ENCODE results near the gene PCDHGA9.
"Not testable (repeated sequence)": the region's sequence is repeated elsewhere in the genome, so short reads cannot be mapped to it uniquely, and the experiment has no call there.

The PCDHGA9 gene

DNA sequence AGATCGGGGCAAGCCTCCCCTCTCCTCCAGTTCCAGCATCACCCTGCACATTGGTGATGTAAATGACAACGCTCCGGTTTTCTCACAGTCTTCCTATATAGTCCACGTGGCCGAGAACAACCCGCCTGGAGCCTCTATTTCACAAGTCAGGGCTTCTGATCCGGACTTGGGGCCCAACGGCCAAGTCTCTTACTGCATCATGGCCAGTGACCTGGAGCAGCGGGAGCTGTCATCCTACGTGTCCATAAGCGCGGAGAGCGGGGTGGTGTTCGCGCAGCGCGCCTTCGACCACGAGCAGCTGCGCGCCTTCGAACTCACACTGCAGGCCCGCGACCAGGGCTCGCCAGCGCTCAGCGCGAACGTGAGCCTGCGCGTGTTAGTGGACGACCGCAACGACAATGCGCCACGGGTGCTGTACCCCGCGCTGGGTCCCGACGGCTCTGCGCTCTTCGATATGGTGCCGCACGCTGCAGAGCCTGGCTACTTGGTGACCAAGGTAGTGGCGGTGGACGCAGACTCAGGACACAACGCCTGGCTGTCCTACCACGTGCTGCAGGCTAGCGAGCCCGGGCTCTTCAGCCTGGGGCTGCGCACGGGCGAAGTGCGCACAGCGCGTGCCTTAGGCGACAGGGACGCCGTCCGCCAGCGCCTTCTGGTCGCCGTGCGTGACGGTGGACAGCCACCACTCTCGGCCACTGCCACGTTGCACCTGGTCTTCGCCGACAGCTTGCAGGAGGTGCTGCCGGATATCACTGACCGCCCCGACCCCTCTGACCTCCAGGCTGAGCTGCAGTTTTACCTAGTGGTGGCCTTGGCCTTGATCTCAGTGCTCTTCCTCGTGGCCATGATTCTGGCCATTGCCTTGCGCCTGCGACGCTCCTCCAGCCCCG, 13.2 kb upstream of the PCDHGA9 start:
- TF ChIP-seq, protein P1, sequence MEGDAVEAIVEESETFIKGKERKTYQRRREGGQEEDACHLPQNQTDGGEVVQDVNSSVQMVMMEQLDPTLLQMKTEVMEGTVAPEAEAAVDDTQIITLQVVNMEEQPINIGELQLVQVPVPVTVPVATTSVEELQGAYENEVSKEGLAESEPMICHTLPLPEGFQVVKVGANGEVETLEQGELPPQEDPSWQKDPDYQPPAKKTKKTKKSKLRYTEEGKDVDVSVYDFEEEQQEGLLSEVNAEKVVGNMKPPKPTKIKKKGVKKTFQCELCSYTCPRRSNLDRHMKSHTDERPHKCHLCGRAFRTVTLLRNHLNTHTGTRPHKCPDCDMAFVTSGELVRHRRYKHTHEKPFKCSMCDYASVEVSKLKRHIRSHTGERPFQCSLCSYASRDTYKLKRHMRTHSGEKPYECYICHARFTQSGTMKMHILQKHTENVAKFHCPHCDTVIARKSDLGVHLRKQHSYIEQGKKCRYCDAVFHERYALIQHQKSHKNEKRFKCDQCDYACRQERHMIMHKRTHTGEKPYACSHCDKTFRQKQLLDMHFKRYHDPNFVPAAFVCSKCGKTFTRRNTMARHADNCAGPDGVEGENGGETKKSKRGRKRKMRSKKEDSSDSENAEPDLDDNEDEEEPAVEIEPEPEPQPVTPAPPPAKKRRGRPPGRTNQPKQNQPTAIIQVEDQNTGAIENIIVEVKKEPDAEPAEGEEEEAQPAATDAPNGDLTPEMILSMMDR (IDR thresholded peaks at IDR 0.05; ENCODE audit: insufficient read depth, low read length, poor library complexity, severe bottlenecking) = no peak
- no peaks in the 10 kb centered on the region for H3K27me3 ChIP-seq (replicated peaks; ENCODE audit: control insufficient read depth, insufficient read depth, low read length)
- H3K4me3 ChIP-seq (replicated peaks; ENCODE audit: low read depth, low read length) = no peak overlapping the region
- no peaks in the 10 kb centered on the region for H3K36me3 ChIP-seq (ENCODE audit: control insufficient read depth, insufficient read depth, low read length)
- no peak for DNase-seq (ENCODE audit: extremely low read depth, insufficient read length)

DNA sequence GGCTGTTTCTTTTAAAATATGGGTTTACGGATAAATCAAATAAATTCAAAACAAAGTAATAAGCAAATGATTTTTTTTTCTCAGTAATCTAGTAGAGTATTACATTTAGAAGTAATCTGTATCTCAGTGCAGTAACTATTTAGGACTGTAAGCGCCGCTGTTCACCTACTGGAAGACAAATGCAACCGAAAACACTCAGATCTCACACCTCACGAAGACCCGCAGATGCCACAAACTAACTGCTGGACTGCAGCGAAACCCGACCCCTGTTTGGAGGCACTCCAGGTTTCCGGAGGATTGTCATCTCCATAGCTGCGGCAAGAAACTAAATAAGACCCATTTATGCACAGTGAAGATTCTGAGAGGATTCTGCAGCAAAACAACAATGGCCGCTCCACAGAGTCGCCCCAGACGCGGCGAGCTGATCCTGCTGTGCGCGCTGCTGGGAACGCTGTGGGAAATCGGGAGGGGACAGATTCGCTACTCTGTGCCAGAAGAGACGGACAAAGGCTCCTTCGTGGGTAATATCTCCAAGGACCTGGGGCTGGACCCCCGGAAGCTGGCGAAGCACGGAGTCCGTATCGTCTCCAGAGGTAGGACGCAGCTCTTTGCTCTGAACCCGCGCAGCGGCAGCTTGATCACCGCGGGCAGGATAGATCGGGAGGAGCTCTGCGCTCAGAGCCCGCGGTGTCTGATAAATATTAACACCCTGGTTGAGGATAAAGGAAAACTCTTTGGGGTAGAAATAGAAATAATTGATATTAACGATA, 10.0 kb upstream of the PCDHGA9 start, which contains the start of gene PCDHGA8:
Gene PCDHGA8, plus strand, starts transcription at position 205 of the 770 bp plus-strand sequence. Its CDS starts 181 bp downstream, at position 386.
- Histone ChIP-seq H3K27me3 (replicated peaks; ENCODE audit: control insufficient read depth, insufficient read depth, low read length) (no peaks in the 10 kb centered on the region), H3K36me3 (ENCODE audit: control insufficient read depth, insufficient read depth, low read length) (no peaks in the 10 kb centered on the region), H3K4me3 (replicated peaks; ENCODE audit: low read depth, low read length) (no peak within 1 kb of the TSS)
- no peak for DNase-seq (ENCODE audit: extremely low read depth, insufficient read length)
- TF ChIP-seq, protein P1 (IDR thresholded peaks at IDR 0.05; ENCODE audit: insufficient read depth, low read length, poor library complexity, severe bottlenecking) = no peak

DNA sequence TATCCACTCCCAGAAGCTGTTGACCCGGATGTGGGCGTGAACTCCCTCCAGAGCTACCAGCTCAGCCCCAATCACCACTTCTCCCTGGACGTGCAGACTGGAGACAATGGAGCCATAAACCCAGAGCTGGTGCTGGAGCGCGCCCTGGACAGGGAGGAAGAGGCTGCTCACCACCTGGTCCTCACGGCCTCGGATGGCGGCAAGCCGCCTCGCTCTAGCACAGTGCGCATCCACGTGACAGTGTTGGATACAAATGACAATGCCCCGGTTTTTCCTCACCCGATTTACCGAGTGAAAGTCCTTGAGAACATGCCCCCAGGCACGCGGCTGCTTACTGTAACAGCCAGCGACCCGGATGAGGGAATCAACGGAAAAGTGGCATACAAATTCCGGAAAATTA, 9.3 kb upstream of the PCDHGA9 start:
- Histone ChIP-seq H3K4me3 (replicated peaks; ENCODE audit: low read depth, low read length) (no peak overlapping the region), H3K27me3 (replicated peaks; ENCODE audit: control insufficient read depth, insufficient read depth, low read length) (no peaks in the 10 kb centered on the region), H3K36me3 (ENCODE audit: control insufficient read depth, insufficient read depth, low read length) (no peaks in the 10 kb centered on the region)
- no peak for DNase-seq (ENCODE audit: extremely low read depth, insufficient read length)
- TF ChIP-seq, protein P1 (IDR thresholded peaks at IDR 0.05; ENCODE audit: insufficient read depth, low read length, poor library complexity, severe bottlenecking) = no peak

DNA sequence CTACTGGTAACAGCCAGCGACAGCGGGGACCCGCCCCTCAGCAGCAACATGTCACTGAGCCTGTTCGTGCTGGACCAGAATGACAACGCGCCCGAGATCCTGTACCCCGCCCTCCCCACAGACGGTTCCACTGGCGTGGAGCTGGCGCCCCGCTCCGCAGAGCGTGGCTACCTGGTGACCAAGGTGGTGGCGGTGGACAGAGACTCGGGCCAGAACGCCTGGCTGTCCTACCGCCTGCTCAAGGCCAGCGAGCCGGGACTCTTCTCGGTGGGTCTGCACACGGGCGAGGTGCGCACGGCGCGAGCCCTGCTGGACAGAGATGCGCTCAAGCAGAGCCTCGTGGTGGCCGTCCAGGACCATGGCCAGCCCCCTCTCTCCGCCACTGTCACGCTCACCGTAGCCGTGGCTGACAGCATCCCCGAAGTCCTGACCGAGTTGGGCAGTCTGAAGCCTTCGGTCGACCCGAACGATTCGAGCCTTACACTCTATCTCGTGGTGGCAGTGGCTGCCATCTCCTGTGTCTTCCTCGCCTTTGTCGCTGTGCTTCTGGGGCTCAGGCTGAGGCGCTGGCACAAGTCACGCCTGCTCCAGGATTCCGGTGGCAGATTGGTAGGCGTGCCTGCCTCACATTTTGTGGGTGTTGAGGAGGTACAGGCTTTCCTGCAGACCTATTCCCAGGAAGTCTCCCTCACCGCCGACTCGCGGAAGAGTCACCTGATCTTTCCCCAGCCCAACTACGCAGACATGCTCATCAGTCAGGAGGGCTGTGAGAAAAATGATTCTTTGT, 8.0 kb upstream of the PCDHGA9 start:
- H3K4me3 ChIP-seq (replicated peaks; ENCODE audit: low read depth, low read length); H3K27me3 ChIP-seq (replicated peaks; ENCODE audit: control insufficient read depth, insufficient read depth, low read length); H3K36me3 ChIP-seq (ENCODE audit: control insufficient read depth, insufficient read depth, low read length); DNase-seq (ENCODE audit: extremely low read depth, insufficient read length): not testable (repeated sequence)

DNA sequence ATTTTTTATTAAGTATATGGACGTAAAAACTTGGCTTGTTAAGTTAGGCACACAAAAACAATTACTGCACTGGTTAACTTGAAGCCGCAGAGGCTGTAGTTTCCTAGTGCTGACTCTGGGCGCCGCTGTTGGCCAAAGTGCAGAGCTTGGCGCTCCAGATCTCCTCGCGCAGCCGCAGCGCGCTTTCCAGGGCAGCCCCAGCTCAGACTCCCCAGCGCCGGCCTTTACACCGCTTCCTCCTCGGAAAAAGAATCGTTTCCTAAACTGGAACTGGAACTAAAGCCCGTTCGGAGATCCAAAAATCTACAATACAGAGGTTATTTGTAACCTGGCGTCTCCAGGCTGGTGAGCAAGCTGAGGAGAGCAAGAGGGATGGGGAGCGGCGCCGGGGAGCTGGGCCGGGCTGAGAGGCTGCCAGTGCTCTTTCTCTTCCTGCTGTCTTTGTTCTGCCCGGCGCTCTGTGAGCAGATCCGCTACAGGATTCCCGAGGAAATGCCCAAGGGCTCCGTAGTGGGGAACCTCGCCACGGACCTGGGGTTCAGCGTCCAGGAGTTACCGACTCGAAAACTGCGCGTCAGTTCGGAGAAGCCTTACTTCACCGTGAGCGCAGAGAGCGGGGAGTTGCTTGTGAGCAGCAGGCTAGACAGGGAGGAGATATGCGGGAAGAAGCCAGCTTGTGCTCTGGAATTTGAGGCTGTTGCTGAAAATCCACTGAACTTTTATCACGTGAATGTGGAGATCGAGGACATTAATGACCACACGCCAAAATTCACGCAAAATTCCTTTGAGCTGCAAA, 4.6 kb upstream of the PCDHGA9 start, which contains the start of gene PCDHGB5:
Gene PCDHGB5, plus strand, starts transcription at position 192 of the 796 bp plus-strand sequence. Its CDS starts 181 bp downstream, at position 373.
- peak; percentile 37 for DNase-seq (ENCODE audit: extremely low read depth, insufficient read length)
- TF ChIP-seq, protein P1 (IDR thresholded peaks at IDR 0.05; ENCODE audit: insufficient read depth, low read length, poor library complexity, severe bottlenecking) = peak; percentile 17
- H3K4me3 ChIP-seq (replicated peaks; ENCODE audit: low read depth, low read length); H3K27me3 ChIP-seq (replicated peaks; ENCODE audit: control insufficient read depth, insufficient read depth, low read length); H3K36me3 ChIP-seq (ENCODE audit: control insufficient read depth, insufficient read depth, low read length): not testable (repeated sequence)

All from GM06990 (cell line).